Stimulated activated CD8-positive, alpha-beta memory T cell treated with anti-CD3 and anti-CD28 coated beads, Interleukin-2, amount 100 ng/mL, for 1 hour (primary cell): Measurements from ENCODE around the gene FBXO24.
A peak's percentile ranks its signal among the peaks of the same experiment; 100 is the strongest.

Source experiments
- DNase-seq, 2 donors: peaks; one replicate each; pipeline ENCODE4 v3.0.0-alpha.2; 2020; ENCODE audit warnings: low read depth in 2 of 2

The FBXO24 gene

DNA sequence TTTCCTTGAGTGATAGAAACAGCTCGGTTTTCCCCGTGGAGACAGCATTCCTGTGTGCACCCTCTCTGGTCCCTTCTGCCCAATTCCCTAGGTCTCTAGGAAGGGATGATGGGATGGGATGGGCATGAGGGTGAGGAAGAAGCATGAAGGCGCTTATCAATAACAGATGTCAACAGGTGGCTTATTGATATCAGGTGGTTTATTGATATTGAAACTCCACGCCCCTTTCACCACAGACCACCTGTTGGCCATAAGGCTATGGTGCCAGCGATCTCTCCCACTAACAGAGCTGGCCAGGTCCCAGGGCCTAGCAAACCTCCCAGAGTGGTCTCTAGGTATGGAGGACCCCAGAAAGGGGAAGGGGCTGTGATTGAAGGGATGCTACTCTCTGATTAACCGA is 34.1 kb downstream of the FBXO24 start:
- DNase-seq, result no peak

DNA sequence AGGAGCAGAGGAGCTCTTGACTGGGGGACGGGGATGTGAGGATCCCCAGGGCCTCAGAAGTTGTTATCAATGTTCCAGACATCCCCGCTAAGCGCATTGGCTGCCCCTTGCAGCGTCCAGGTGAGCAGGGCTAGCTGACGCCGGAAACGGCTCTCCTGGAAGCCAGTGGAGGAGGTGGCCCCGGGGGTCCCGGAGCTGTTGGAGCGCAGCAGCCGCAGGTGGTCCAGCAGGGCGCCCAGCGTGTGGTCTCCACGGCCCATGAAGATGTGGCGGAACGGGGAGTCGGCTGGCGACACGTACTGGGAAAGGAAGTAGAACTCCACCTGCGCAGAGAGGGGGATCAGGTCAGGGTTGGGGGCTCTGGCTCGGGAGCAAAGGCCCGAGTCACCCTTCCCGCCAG is 34.7 kb downstream of the FBXO24 start:
- DNase-seq, result no peak

DNA sequence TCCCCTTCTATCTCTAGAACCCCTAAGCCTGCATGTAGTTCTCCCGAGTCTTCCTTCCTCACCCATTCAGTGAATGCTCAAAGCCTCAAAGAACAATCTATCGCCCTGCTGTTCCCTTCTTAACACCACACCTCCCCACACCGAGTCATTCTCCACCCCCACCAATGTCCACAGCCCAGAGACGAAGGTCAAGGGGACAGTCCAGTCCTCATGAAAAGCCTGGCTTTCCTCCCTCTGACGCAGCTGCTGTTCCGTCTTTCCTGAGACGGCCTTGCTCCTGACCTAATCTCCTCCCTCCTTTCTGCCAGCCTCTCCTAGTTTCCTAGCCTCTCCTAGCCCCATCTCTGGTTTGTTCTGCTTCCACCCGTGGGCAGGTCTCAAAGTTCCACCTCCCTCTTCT is 35.4 kb downstream of the FBXO24 start:
- DNase-seq, result no peak

DNA sequence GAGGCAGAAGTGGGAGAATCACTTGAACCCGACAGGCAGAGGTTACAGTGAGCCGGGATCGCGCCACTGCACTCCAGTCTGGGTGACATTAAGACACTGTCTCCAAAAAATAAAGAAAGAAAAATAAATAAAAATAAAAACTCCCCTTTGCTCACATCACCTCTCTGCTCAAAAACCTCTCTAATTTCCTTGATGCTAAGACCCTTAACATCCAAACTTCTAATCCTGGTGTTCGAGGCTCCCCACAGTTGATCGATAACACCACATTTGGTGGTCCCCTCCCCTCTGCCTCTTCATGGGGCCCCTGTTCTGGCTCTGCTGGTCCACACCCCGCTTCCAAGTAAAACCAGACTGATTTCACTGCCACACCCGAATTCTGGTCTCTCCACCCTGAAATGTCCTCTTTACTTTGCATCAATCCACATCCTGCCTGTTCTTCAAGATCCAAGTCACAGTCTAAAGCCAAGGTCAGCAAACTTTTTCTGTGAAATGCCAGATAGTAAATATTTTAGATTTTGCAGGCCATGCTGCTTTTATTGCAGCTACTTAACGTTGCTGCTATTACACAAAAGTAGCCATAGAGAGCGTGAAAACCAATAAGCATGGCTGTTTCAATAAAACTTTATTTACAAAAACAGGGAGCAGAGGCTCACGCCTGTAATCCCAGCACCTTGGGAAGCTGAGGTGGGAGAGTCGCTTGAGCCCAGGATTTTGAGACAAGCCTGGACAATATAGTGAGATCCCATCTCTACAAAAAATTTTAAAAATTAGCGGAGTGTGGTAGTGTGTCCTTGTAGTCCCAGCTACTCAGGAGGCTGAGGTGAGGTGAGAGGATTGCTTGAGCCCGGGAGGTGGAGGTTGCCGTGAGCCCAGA is 38.1 kb downstream of the FBXO24 start:
- no peak for DNase-seq

DNA sequence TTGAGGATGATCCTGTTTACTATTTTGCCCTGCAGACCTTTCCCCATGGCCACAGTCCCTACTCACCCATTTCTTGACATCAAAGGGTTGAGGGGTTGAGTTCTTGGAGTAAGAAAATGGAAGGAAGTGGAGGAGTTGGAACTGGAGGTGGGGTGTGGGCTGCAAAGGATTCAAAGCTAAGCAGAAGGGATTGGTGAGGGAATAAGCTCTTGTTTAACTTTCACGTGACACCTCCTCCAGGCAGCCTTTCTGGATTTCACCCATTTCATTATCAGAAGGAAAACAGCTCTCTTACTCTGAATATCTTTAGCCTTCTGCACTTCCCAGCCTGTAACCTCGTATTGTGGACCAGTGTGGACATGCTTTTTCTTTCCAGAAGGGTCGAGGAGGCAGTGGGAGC is 39.9 kb downstream of the FBXO24 start:
- no peak for DNase-seq

DNA sequence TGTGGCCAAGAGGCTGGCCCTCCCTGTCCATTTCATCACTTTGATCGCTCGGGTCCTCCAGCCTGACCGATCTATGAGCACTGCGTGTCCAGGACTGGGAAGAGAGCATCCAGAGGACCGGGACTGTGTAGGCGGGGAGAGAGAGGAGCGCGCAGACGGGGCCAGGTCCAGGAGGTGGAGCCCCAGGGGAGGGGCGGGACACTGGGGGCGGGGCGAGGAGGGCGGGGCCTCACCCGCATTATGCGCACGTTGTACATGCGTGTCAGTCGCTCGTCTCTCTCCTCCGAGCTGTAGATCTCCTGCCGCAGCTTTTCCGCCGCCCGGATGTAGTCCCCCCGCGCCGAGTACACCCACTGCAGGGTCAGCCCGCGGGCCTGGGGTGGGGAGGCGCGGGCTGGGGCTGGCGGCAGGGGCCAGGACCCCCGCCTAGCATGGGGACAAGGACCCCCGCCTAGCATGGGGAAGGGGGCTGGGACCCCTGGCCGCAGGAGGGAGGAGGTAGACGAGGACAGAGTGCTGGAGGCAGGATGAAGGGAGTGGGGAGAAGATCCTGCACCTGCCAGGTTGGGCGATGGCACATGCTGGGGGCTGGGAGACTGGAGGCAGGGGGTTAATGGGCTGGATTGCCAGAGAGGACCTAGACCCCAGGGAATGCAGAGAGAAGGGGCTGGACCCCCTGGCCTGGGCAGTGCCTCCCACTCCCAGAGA is 40.6 kb downstream of the FBXO24 start:
- peak; percentile 77 to 85 for DNase-seq

DNA sequence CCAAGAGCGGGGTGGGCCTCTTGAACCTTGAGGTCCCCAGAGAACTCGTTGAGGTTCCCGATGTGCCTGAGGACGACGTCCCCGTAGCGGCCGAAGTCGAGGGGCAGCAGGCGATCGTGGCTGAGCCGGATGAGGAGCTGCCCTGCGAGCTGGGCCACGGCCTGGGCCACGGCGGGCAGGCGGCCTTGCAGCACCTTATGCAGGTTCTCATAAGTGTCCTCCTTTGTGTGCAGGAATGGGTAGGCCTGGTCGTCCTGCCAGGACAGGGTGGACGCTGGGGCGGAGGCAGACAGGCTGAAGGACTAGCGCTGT is 41.1 kb downstream of the FBXO24 start:
- no peak for DNase-seq

DNA sequence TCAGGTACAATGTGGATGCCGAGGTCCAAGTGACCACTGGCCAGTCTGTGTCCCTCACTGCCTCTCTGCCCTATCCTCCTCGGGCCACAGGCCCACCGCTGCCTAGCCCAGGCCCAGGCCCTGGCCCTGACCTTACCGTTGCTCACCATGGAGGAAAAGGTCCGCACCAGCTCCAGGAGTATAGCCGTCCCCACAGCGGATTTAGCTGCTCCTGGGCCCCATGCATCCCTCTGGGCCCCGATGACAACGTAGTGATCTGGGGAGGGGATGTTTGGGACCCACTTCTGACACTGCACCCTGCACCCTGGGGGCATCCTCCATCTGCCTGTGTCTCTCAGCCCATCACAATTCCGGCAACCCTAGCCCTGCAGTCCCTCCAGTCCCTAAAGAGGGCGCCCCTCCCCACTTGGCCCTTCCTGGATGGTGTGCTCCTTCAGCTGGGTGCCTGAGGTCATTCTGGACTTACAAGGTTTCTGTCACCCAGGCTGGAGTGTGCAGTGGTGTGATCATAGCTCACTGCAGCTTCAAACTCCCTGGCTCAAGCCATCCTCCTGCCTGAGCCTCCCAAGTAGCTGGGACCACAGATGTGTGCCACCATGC is 43.1 kb downstream of the FBXO24 start:
- DNase-seq, result no peak

DNA sequence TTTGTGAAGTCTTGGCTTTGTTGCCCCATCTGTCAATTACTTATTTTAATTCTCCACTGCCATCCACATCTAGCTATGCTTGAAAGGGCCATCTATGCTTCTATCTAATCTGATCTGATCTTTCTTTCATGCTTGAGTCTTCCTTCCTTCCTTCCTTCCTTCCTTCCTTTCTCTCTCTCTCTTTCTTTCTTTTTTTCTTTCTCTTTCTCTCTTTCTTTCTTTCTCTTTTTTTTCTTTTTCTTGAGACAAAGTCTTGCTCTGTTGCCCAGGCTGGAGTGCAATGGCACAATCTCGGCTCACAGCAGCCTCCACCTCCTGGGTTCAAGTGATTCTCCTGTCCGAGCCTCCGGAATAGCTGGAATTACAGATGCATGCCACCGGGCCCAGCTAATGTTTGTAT is 43.9 kb downstream of the FBXO24 start:
- no peak for DNase-seq

DNA sequence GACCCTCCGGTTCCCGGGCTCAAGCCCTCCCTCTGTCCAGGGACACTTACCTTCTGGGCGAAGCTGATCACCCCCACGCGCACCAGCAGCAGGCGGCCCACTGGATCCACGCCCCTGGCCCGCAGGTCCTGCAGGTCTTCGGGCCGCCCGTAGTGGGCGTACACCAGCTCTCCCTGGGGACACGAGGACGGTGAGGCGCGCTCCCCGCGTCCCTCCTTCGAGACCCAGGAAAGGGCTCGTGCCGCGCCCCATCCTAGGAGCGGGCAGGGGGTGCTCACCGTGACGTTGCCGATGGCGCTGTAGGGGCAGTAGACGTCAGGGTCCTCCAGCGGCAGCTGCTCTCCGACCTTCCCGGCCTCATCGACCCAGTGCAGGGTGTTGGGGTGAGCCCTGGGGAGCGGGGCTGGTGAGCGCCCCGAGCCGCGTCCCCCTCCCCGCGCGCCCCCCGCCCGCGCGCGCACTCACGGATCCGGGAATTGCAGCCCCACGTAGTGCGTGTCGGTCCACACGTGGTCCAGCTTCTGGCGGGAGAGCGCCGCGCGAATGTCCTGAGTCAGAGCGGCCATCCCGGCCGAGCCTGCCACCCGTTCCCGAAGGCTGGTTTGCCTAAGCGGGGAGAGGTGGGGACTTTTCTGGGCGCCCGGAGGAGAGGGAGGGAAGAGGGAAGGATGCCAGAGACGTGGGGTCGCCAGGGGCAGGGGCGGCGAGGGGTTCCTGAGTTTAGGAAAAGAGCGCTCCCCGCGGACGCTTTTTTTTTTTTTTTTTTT is 47.0 kb downstream of the FBXO24 start:
- DNase-seq, result peak in 1 of 2 donors; percentile 22

DNA sequence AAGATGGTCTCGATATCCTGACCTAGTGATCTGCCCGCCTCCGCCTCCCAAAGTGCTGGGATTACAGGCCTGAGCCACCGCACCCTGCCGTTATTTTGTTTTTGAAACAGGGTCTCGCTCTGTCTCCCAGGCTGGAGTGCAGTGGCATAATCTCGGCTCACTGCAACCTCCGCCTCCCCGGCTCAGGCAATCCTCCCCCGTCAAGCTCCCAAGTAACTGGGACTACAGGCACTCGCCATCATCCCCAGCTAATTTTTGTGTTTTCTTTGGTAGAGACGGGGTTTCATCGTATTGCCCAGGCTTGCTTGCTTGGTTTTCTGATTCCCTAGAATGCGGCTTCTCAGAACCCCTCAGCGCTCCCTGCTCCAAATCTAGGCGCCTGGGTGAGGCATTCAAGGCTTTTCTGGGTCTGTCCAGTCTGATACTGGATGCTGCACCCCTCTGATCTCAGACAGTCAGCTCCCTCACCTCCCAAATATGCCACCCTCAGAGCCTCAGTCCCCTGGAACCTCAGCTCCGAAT is 53.9 kb downstream of the FBXO24 start:
- DNase-seq, result no peak

DNA sequence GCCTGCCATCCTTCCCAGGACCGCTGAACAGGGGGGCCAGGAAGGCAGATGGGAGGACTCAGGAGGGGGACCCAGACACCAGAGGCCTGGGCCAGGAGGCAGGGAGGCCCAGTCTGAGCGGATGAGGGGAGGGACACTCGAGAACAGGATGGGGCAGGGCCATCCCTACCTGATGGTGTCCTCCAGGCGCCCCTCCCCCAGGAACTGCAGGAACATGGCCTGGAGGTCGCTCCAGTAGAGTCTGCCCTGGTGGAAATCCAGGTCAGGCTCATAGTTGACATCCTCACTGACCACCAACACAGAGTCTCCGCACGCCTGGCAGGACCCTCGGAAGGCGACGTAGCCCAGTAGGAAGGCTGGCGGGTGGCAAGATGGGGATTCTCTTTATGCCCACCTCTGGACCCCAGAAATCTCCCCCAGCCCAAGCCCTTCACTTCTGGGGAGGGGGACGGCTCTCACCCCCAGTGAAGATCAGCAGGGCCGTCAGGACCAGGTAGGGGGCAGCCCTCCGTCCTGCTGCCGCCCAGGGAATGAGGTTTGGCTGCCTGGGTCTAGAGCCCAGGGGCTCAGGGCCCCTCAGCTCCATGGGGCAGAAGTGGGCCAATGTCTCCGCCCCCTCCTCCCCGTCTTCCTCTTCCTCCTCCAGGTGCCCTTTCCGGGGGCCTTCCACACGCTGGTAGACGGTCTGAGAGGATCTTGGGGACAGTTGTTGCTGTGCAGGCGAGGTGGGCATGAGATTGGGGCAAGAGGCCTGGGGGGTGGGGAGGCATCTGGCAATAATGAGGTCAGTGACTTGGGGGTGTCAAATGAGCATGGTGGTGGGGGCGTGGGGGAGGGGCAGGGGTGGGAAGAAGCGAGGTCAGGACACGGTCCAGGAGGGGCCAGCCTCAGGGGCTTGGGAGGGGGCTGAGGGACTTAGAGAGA is 54.7 kb downstream of the FBXO24 start:
- no peak for DNase-seq

DNA sequence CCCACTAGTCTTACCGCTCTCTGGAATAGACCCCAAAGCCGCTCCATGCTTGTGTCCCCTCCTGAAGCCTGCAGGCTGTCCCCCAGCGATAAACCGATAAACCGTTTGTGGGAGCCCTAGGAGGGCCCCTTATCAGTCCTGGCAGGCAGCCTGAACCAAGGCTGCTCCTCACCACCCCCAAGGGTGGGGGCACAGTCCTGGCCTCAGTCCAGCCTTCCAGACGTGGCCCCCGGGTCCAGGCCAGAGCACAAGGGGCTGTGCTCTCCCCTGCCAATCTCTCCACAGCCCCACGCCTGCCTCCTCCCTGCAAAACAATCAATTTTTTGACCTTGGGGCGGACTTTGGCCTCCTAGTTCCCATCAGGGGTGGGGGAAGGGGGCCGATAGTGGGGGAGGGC is 55.3 kb downstream of the FBXO24 start, which contains the start of gene TFR2:
TSS of gene TFR2 (minus strand) at position 90 of the 397 bp plus-strand sequence. CDS start at position 47, 43 bp downstream.
- no peak for DNase-seq

DNA sequence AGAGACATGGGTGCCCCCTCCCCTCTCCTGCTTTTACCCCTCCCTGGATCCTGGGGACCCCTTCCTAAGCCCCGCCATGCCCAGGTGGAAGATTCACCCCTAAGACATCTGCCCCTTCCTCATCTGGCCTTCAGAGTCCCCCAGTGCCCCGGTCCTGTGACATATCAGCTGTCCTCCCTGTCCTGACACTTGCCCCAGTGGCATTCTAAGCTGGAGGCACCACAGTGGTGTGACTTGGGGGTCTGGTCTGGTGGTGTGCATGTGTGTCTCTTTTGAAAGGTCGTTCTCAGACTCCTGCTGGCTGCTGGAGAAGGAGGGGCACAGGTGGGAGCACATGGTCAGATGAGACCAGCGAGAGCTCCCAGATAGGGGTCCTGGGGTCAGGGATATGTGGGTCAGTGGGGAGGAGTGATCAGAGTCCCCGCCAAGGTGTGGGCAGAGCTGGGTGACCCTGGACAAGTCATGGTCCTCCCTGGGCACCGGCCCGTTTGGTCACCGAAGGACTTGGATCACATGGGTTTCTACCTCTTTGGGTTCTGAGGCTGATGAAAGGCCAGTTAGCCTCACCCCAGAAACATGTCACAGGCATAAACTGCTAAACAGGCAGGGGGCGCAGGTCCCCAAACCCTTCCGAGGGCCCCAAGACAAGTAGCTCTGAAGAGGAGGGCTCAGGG is 55.9 kb downstream of the FBXO24 start:
- no peak for DNase-seq

DNA sequence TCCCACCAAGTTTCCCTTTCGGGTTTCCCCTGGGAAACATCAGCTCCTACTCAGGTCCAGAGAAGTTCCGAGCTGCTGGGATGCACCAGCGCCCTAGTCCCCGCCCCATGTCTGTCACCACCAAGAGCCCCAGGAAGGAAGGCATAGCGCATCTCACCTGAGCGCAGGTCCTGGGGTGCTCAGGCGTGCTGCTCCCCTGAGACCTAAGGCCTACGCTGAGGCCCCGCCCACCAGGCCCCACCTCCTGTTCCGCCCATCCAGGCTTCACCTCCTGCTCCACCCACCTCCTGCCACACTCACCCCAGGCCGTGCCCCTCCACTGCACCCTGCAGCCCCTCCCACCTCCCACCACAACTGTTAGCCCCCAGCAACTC is 56.4 kb downstream of the FBXO24 start:
- DNase-seq, result no peak

DNA sequence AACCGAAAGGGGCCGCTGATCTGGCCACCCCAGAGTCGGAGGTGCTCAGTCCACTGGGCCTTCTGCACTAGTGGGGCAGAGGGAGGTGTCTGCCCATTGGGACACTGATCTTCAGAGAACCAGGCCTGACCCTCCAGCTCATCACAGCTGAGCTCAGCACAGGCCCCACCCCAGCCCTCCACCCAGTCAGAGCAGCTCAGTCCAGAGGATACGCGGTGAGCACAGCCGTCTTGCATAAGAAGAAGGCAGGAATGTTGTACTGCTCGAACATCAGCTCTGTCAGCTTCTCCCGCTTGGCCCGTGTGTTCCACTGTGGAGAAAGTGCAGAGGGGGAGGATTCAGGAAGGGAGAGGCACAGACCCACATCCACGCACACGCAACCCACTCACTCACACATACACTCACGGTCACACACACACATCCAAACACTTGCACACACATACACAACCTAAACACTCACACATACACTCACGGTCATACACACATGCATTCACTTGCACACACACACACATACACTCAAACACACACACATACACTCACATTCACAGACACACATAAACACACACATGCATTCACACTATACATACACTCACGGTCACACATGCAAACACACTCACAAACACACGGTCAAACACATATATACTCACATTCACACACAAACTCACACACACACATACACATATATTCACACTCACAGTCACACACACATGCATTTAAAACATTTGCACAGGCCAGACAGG is 63.9 kb downstream of the FBXO24 start:
- no peak for DNase-seq
